Mesothelial cell of epicardium (in vitro differentiated cells): Measurements from ENCODE around the gene SMAD6. TPM values are rescaled to one million over a fixed set of nuclear protein-coding genes. Genes with fewer than 3 reads are reported as not detected.
A peak's percentile ranks its signal among the peaks of the same experiment; 100 is the strongest.

Experiments
- DNase-seq, 2 experiments: peaks; one replicate each; pipeline ENCODE4 v3.0.0; 2021; ENCODE audit warnings: low spot score in 2 of 2; ENCODE audit not compliant: unreplicated experiment in 2 of 2
- H3K27ac Mint-ChIP-seq: 2 replicates; pipeline ENCODE4 v1.8.0; 2021; ENCODE audit warnings: mixed read lengths
- H3K27me3 Mint-ChIP-seq: 2 replicates; pipeline ENCODE4 v1.8.0; 2021; ENCODE audit warnings: low read depth, mixed read lengths
- H3K36me3 Mint-ChIP-seq: 2 replicates; pipeline ENCODE4 v1.8.0; 2021; ENCODE audit warnings: mixed read lengths
- H3K4me1 Mint-ChIP-seq: 2 replicates; pipeline ENCODE4 v1.8.0; 2021; ENCODE audit warnings: mixed read lengths
- H3K4me3 Mint-ChIP-seq: 2 replicates; pipeline ENCODE4 v1.8.0; 2021; ENCODE audit warnings: mild to moderate bottlenecking, moderate library complexity, mixed read lengths
- H3K9me3 Mint-ChIP-seq: 2 replicates; pipeline ENCODE4 v1.8.0; 2021; ENCODE audit warnings: mixed read lengths
- CTCF ChIP-seq: fragments of 200-600 bp; sonication (generic); IDR thresholded peaks from one replicate; pipeline ENCODE4 v1.5.0; 2021; ENCODE audit warnings: antibody characterized with exemption; ENCODE audit not compliant: unreplicated experiment
- total RNA-seq: library from RNA; stranded (reverse); gene quantifications from 3 replicates; pipeline ENCODE4 v1.2.1, GENCODE V29; 2021

The SMAD6 gene
- total RNA-seq, 1 donor from 2014 or later: 176 TPM

DNA sequence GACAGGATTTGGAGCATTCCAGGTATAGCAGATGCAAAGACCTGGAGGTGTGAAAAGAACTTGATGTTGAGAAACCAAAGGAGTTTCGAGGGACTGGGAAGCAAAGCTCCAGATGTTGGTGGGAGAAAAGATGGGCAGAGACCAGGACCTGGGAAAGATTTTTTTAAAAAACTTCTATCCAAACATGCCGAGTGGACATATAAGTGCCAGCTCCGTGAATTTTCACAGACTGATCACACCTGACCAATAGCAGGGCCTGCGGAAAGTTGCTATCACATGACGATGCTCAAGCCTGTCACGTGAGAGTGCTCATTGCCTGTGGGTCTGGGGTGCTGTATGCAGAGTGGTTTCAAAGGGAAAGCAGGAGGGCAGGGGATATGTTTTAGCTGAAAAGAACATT lies 19.9 kb downstream of the SMAD6 start:
- no peak for TF ChIP-seq CTCF
- H3K4me3 Mint-ChIP-seq: no peak overlapping the region
- peak overlapping the region; percentile 40 for H3K27ac Mint-ChIP-seq

DNA sequence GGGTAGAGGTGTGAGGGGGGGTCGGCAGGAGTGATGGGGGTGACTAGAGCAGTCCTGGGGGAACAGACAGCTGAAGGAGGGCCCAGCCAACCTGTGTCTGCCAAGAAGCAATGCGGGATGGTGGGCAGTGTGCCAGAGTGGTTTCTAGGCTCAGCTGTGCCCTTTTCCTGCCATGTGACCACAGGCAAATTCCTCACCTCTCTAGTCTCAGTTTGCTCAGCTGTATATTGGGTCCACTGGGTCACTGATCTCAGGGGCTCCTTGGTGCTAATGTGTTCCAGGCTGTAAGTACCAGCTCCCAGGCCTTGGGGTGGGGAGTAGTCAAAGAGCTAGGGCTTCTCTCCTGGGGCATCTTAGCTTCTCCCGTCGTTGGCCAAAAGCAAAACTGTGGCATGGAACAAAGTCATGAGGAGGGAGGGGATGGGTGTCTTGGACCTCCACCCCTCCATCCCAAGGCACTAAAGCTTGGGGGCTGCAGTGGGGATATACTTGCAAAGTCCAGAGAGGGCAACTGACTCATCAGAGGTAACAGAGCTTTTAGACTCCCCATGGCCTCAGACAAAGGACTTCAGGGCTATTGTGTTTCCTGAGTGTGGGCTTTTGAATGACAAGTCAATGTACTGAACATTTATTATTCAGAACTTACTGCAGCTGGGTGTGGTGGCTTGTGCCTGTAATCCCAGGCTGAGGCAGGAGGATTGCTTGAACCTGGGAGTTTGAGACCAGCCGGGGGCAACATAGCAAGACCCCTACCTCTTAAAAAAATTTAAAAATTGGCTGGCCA lies 20.9 kb downstream of the SMAD6 start:
- Mint-ChIP-seq H3K4me1 (peaks cover 78% of the 10 kb centered on the region), H3K4me3 (no peak overlapping the region), H3K9me3 (no peaks in the 10 kb centered on the region), H3K27me3 (no peaks in the 10 kb centered on the region), H3K36me3 (peaks cover 34% of the 10 kb centered on the region), H3K27ac (peak overlapping the region; percentile 36)
- DNase-seq: no peak
- no peak for TF ChIP-seq CTCF

More for the DNA sequence above, 19.9 kb downstream of the SMAD6 start:
- H3K4me1 Mint-ChIP-seq: peaks cover 81% of the 10 kb centered on the region
- H3K27me3 Mint-ChIP-seq: no peaks in the 10 kb centered on the region
- no peaks in the 10 kb centered on the region for H3K9me3 Mint-ChIP-seq
- DNase-seq: no peak
- peaks cover 42% of the 10 kb centered on the region for H3K36me3 Mint-ChIP-seq

- H3K9me3 Mint-ChIP-seq: no peaks in the 10 kb centered on the region
- H3K36me3 Mint-ChIP-seq: peaks cover 29% of the 10 kb centered on the region
- peaks cover 76% of the 10 kb centered on the region for H3K4me1 Mint-ChIP-seq
- no peak for TF ChIP-seq CTCF
- no peak for DNase-seq
- no peak overlapping the region for H3K4me3 Mint-ChIP-seq
- no peaks in the 10 kb centered on the region for H3K27me3 Mint-ChIP-seq
- H3K27ac Mint-ChIP-seq: peak overlapping the region; percentile 36
These were observed 22.0 kb downstream of the SMAD6 start for GRCh38 chr15:66723826-66724731.

GRCh38 chr15:66724732-66725463 lies 22.9 kb downstream of the SMAD6 start:
- DNase-seq: no peak
- H3K36me3 Mint-ChIP-seq: peaks cover 28% of the 10 kb centered on the region
- H3K9me3 Mint-ChIP-seq: no peaks in the 10 kb centered on the region
- peak overlapping the region; percentile 36 for H3K27ac Mint-ChIP-seq
- H3K27me3 Mint-ChIP-seq: no peaks in the 10 kb centered on the region
- no peak overlapping the region for H3K4me3 Mint-ChIP-seq
- peaks cover 78% of the 10 kb centered on the region for H3K4me1 Mint-ChIP-seq
- no peak for TF ChIP-seq CTCF

DNA sequence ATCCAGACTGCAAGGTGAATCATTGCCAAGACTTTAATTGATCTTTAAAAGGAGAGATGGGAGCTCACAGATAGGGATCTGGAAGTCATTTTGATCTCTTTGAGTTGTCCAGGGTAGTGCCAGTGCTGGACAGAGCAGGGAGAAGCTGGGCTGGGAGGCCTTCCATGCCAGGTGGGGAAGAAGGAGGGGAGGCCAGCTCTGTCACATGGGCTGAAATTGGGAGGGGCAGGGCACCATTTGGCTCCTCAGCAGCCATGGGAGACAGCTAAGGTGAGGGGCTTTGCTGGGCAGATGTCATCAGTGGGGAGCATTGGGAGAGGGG lies 23.4 kb downstream of the SMAD6 start:
- Mint-ChIP-seq H3K27ac (peak overlapping the region; percentile 36), H3K36me3 (peaks cover 31% of the 10 kb centered on the region), H3K4me1 (peaks cover 80% of the 10 kb centered on the region)

More for the DNA sequence above, 23.4 kb downstream of the SMAD6 start:
- Mint-ChIP-seq H3K4me3 (no peak overlapping the region), H3K27me3 (no peaks in the 10 kb centered on the region), H3K9me3 (no peaks in the 10 kb centered on the region)
- no peak for TF ChIP-seq CTCF
- no peak for DNase-seq
